Heart left ventricle (tissue), 16 donors: Measurements from ENCODE around the gene PPIA. TPM values are rescaled to one million over a fixed set of nuclear protein-coding genes. Genes with fewer than 3 reads are reported as not detected.
"Not testable (repeated sequence)": the region's sequence is repeated elsewhere in the genome, so short reads cannot be mapped to it uniquely, and the experiment has no call there.

Experiments used
- ATAC-seq, 4 donors: fragments of 200-7000 bp; cut with Tn5 transposase; one replicate each; pipeline ENCODE4 v1.9.1; 2020 to 2022; ENCODE audit warnings: moderate library complexity in 4 of 4, mild to moderate bottlenecking in 3 of 4, moderate number of reproducible peaks in 1 of 4
- DNase-seq, 5 donors: peaks; one replicate each; pipeline ENCODE4 v3.0.0-alpha.2; 2020
- H3K27ac ChIP-seq, 12 donors: fragments of 200-600 bp; sonication (generic) in 4 of 12; one replicate each; pipeline versions ENCODE4 v1.5.0 to v1.8.0; 2016 to 2022; ENCODE audit warnings: mild to moderate bottlenecking in 2 of 12
- H3K27me3 ChIP-seq, 9 donors: fragments of 200-600 bp; sonication (generic) in 2 of 9; one replicate each; pipeline versions ENCODE4 v1.5.1 to v1.8.0; 2016 to 2022; ENCODE audit warnings: mild to moderate bottlenecking in 3 of 9
- H3K36me3 ChIP-seq, 9 donors: fragments of 200-600 bp; sonication (generic) in 2 of 9; one replicate each; pipeline versions ENCODE4 v1.5.0 to v1.8.0; 2018 to 2022; ENCODE audit warnings: mild to moderate bottlenecking in 2 of 9
- H3K4me1 ChIP-seq, 12 donors: fragments of 200-600 bp; sonication (generic) in 4 of 12; one replicate each; pipeline versions ENCODE4 v1.5.0 to v1.8.0; 2016 to 2022; ENCODE audit warnings: mild to moderate bottlenecking in 3 of 12
- H3K4me3 ChIP-seq, 12 donors: fragments of 200-600 bp; sonication (generic) in 4 of 12; one replicate each; pipeline versions ENCODE4 v1.5.0 to v1.8.0; 2017 to 2022; ENCODE audit warnings: mild to moderate bottlenecking in 9 of 12, moderate library complexity in 4 of 12
- H3K9me3 ChIP-seq, 12 donors: fragments of 200-600 bp; sonication (generic) in 4 of 12; one replicate each; pipeline versions ENCODE4 v1.5.0 to v1.8.0; 2016 to 2022; ENCODE audit warnings: mild to moderate bottlenecking in 1 of 12
- POLR2A ChIP-seq, 2 donors: fragments of 450-650 bp; IDR thresholded peaks; one replicate each; pipeline ENCODE4 v1.6.1; 2017; ENCODE audit warnings: antibody characterized with exemption in 2 of 2, mild to moderate bottlenecking in 2 of 2, moderate library complexity in 2 of 2
- WGBS, 4 donors: extraction: QIAGEN DNeasy Blood & Tissue Kit in 2 of 4; methylation state at CpG; one replicate each; pipeline versions ENCODE4 v1.1.5 to v1.1.7; 2013 to 2018; 5-methylcytosine and 5-hydroxymethylcytosine counted together
- intact Hi-C, 10 donors: fragments of 100-400 bp; cut with DNase I; formaldehyde crosslinking; loops; one replicate each; pipeline versions ENCODE4 v1.11.1 to v1.14.2; 2022
- polyA plus RNA-seq, 2 donors: library from polyadenylated mRNA; stranded (reverse); fragments of 200-250 nt; gene quantifications; one replicate each; pipeline ENCODE4 v1.2.3, GENCODE V29; 2013
- total RNA-seq, 9 donors: library from RNA; depleted of rRNA in 2 of 9; stranded (reverse); fragments of >200 nt in 2 of 9; fragmentation: NEBNext Ultra II Directional in 3 of 9; extraction: Animal tissue kit (Norgen Biotek cat#: 25700) in 3 of 9; gene quantifications; one replicate each; pipeline versions ENCODE4 v1.1.0 to v1.2.4, GENCODE V29; 2016 to 2023
- TF ChIP-seq, protein P1 (sequence below), 12 donors: fragments of 200-600 bp; sonication (generic) in 4 of 12; IDR thresholded peaks; one replicate each; pipeline versions ENCODE4 v1.5.0 to v1.8.0; 2018 to 2022; ENCODE audit warnings: antibody characterized with exemption in 12 of 12, mild to moderate bottlenecking in 5 of 12
- donor health status: ischemic (EF 13 %, LVEDD 7.1; RV severe dilation, severe dysfunction).
- donor health status: healthy with polysubstance abuse.
- donor health status: DM: no; HTN: yes; CAD: no.
- donor health status: DM: no; HTN: no; CAD: no.
- donor health status: ischemic (EF 25% LVEDD 6.9; RV normal size, moderate dysfunction).
- donor health status: ischemic (EF 25% LVEDD 5.7; RV mildly dilated, moderate dysfunction).
- donor health status: healthy.
- donor health status: DM: yes; HTN: yes; CAD: no.
- donor health status: ischemic (EF 35%, LVEDD 5.7; RV mildly dilated, moderate dysfunction).
- donor health status: nonischemic (EF 11% LVEDD 7.7; RV severe dilation, severe dysfunction).
- donor health status: DM: yes; HTN: yes; CAD: no.
- donor health status: PGD.
- donor health status: ischemic (EF 29% LVEDD 5.4; RV normal size, mild dysfunction).
- donor health status: nonischemic (EF 23%, LVEDD 6.1; RV moderate dilation, normal function).

The PPIA gene
- total and polyA plus RNA-seq, 11 donors = 327 to 3,804 (median 743) TPM

DNA sequence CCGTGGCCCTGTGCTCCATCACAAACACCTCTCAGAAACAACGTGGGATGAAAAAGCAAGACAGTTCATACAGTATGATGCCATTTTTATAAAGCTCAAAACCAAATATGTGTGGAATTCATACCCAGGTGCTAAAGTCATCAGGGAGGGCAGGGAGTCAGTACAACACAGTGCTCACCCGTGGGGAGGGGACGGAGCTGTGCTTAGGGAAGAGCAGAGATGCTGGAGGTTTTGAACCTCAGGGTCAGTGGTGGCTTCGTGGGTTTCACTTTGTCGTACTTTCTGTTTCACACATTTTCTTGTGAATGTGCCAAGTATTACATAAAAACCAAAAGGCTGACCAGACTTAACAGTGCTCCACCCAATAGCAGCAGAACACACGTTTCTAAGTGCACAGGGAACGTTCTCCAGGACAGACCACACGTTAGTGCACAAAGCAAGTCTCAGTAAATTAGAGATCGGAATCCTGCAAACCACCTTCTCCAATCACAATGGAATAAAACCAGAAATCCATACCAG is 26.6 kb upstream of the PPIA start:
- DNase-seq (no peak), ATAC-seq (peak; percentile 26 to 55 (median 35))
- Histone ChIP-seq H3K9me3 (no peaks in the 10 kb centered on the region), H3K4me1 (peaks cover 14 to 40% (median 33%) of the 10 kb centered on the region in 12 donors), H3K4me3 (peak overlapping the region in 4 of 12 donors; percentile 7 to 37 (median 19)), H3K36me3 (peaks cover 3 to 32% (median 30%) of the 10 kb centered on the region in 9 donors), H3K27me3 (no peaks in the 10 kb centered on the region), H3K27ac (peak overlapping the region in 11 of 12 donors; percentile 61 to 87 (median 73))
- intact Hi-C loops = loop anchor here in 1 of 10 donors (2.0 kb wide), 1 partner anchor 21 kb away; the partner anchor contains the start of gene ZMIZ2
- WGBS, 4 donors = 11 to 18% (median 13%) methylated on average over 10 of the region's 10 CpGs
- TF ChIP-seq, protein P1, sequence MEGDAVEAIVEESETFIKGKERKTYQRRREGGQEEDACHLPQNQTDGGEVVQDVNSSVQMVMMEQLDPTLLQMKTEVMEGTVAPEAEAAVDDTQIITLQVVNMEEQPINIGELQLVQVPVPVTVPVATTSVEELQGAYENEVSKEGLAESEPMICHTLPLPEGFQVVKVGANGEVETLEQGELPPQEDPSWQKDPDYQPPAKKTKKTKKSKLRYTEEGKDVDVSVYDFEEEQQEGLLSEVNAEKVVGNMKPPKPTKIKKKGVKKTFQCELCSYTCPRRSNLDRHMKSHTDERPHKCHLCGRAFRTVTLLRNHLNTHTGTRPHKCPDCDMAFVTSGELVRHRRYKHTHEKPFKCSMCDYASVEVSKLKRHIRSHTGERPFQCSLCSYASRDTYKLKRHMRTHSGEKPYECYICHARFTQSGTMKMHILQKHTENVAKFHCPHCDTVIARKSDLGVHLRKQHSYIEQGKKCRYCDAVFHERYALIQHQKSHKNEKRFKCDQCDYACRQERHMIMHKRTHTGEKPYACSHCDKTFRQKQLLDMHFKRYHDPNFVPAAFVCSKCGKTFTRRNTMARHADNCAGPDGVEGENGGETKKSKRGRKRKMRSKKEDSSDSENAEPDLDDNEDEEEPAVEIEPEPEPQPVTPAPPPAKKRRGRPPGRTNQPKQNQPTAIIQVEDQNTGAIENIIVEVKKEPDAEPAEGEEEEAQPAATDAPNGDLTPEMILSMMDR (IDR thresholded peaks at IDR 0.05) = no peak
- TF ChIP-seq POLR2A (IDR thresholded peaks at IDR 0.05) = no peak

DNA sequence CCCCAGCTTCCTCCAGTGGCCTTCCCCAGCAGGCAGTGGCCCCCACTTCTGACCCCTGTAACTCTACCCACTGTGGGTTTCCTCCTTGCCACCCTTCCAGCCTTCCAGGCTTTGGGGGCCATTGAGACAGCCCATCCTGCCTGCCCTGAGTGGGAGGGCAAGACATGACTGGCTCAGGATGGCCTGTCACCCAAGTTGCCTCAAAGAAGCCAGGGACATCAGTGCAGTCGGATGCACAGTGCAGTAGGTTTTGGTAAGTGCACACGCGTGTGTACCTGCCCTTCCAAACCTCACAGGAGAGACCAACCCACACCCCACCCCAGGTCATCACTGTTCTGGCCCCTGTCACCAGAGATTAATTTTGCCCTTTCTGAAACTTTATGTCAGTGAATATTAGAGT is 25.1 kb upstream of the PPIA start:
- DNase-seq (no peak), ATAC-seq (no peak)
- intact Hi-C loops = no loop called here
- Histone ChIP-seq H3K36me3 (peaks cover 0 to 17% (median 15%) of the 10 kb centered on the region in 9 donors), H3K27me3 (no peaks in the 10 kb centered on the region), H3K9me3 (no peaks in the 10 kb centered on the region), H3K4me1 (peaks cover 14 to 40% (median 33%) of the 10 kb centered on the region in 12 donors), H3K4me3 (no peak overlapping the region), H3K27ac (no peak overlapping the region)
- WGBS, 4 donors = 62 to 87% (median 66%) methylated on average over 3 of the region's 3 CpGs
- TF ChIP-seq POLR2A (IDR thresholded peaks at IDR 0.05) = no peak
- TF ChIP-seq, protein P1 (IDR thresholded peaks at IDR 0.05) = no peak

DNA sequence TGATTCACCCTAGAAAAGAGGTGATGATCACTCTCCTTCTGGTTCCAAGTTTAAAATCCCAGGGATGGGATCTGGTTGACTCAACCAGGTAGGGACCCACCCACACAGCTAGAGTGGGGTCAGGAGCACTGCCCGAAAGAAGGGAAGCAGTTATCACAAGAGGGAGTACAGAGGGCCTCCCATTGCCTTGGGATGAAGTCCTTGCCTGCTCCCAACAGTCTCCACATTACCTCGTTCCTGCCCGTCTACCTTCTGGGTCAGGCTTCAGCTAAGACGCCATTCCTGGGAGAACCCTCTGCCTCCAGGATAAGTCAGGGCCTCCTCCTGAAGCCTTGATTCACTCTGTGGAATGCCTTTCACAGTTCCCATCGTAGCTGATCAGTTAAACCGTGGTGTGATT is 24.0 kb upstream of the PPIA start:
- H3K4me3 ChIP-seq = no peak overlapping the region
- WGBS, 4 donors = 68 to 73% (median 69%) methylated on average over 6 of the region's 6 CpGs
- H3K27ac ChIP-seq = no peak overlapping the region
- peaks cover 0 to 6% (median 4%) of the 10 kb centered on the region in 9 donors for H3K36me3 ChIP-seq
- no peaks in the 10 kb centered on the region for H3K27me3 ChIP-seq
- ATAC-seq (no peak), DNase-seq (no peak)
- H3K9me3 ChIP-seq = no peaks in the 10 kb centered on the region
- peaks cover 14 to 36% (median 32%) of the 10 kb centered on the region in 12 donors for H3K4me1 ChIP-seq
- intact Hi-C loops = no loop called here
- no peak for TF ChIP-seq POLR2A (IDR thresholded peaks at IDR 0.05)
- TF ChIP-seq, protein P1 (IDR thresholded peaks at IDR 0.05) = no peak

DNA sequence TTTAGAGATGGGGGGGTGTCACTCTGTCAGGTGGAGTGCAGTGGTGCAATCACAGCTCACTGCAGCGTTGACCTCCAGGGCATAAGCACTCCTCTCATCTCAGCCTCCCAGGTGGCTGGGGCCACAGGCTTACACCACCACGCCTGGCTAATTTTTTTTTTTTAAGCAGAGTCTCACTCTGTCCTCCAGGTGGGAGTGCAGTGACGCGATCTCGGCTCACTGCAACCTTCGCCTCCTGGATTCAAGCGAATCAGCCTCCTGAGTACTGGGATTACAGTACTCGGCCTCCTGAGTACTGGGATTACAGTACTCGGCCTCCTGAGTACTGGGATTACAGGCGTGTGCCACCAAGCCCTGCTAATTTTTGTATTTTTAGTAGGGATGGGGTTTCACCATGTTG is 23.6 kb upstream of the PPIA start:
- Histone ChIP-seq H3K9me3 (no peaks in the 10 kb centered on the region), H3K4me1 (peaks cover 14 to 32% (median 28%) of the 10 kb centered on the region in 12 donors), H3K27ac (no peak overlapping the region), H3K4me3 (no peak overlapping the region), H3K27me3 (no peaks in the 10 kb centered on the region), H3K36me3 (peaks cover 0 to 2% (median 0%) of the 10 kb centered on the region in 9 donors)
- ATAC-seq (no peak), DNase-seq (no peak)
- WGBS, 4 donors = 79 to 82% (median 81%) methylated on average over 10 of the region's 10 CpGs
- intact Hi-C loops = no loop called here
- TF ChIP-seq POLR2A (IDR thresholded peaks at IDR 0.05) = no peak
- TF ChIP-seq, protein P1 (IDR thresholded peaks at IDR 0.05) = no peak

DNA sequence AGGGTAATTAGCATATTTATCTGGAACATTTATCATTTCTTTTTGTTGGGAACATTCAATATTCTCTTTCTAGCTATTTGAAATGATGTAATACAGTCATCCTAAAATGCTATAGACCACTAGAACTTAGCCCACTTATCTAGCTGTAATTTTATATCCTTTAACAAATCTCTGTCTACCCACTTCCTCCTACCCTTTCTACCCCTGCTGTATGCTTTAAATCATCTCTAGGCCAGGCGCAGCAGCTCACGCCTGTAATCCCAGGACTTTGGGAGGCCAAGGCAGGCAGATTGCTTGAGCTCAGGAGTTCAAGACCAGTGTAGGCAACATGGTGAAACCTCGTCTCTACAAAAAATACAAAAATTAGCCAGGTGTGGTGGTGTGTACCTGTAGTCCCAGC is 22.0 kb upstream of the PPIA start:
- intact Hi-C loops, DNase-seq, H3K27me3 ChIP-seq, ATAC-seq, H3K27ac ChIP-seq, H3K9me3 ChIP-seq, H3K36me3 ChIP-seq, H3K4me3 ChIP-seq: not testable (repeated sequence)
- WGBS, 4 donors = 83 to 87% (median 86%) methylated on average over 3 of the region's 3 CpGs
- H3K4me1 ChIP-seq = peaks cover 2 to 16% (median 12%) of the 10 kb centered on the region in 12 donors
